HG03575 (cell line): ENCODE measurements around the gene EFHB.
A peak's percentile ranks its signal among the peaks of the same experiment; 100 is the strongest.
"Not testable (repeated sequence)": the region's sequence is repeated elsewhere in the genome, so short reads cannot be mapped to it uniquely, and the experiment has no call there.

Source experiments
- ATAC-seq: cut with Tn5 transposase; IDR thresholded peaks from one replicate; pipeline ENCODE4 v1.9.1; 2021; ENCODE audit not compliant: unreplicated experiment, insufficient number of reproducible peaks, low FRiP score; ENCODE audit errors: extremely low read depth

Gene EFHB

GRCh38 chr3:19937459-19938294, 3.7 kb upstream of the EFHB start:
- no peak for ATAC-seq

GRCh38 chr3:19932422-19932821, 1.6 kb downstream of the EFHB start:
- no peak for ATAC-seq

GRCh38 chr3:19931767-19932188, 2.2 kb downstream of the EFHB start:
- ATAC-seq = peak; percentile 33

GRCh38 chr3:19931180-19931692, 2.8 kb downstream of the EFHB start:
- ATAC-seq = peak; percentile 77

- ATAC-seq = no peak
Measured at GRCh38 chr3:19920401-19921080, 13.5 kb downstream of the EFHB start.

- no peak for ATAC-seq
Measured at GRCh38 chr3:19917167-19917566, 16.9 kb downstream of the EFHB start.

- ATAC-seq = no peak
Measured at GRCh38 chr3:19911452-19911851, 22.6 kb downstream of the EFHB start.

- no peak for ATAC-seq
Measured at GRCh38 chr3:19907523-19907922, 26.5 kb downstream of the EFHB start.

- no peak for ATAC-seq
Measured at GRCh38 chr3:19903649-19904048, 30.4 kb downstream of the EFHB start.

- no peak for ATAC-seq
Measured at GRCh38 chr3:19901918-19902317, 32.1 kb downstream of the EFHB start.

GRCh38 chr3:19901337-19901736, 32.7 kb downstream of the EFHB start:
- no peak for ATAC-seq

- ATAC-seq = not testable (repeated sequence)
Measured at GRCh38 chr3:19899833-19900232, 34.2 kb downstream of the EFHB start.

GRCh38 chr3:19899264-19899663, 34.8 kb downstream of the EFHB start:
- ATAC-seq = no peak

- ATAC-seq = no peak
Measured at GRCh38 chr3:19898721-19899120, 35.3 kb downstream of the EFHB start.

GRCh38 chr3:19891740-19892139, 42.3 kb downstream of the EFHB start:
- no peak for ATAC-seq

- no peak for ATAC-seq
Measured at GRCh38 chr3:19888428-19889152, 45.4 kb downstream of the EFHB start.

- not testable (repeated sequence) for ATAC-seq
Measured at GRCh38 chr3:19887122-19887521, 46.9 kb downstream of the EFHB start.

GRCh38 chr3:19886404-19886803, 47.6 kb downstream of the EFHB start:
- ATAC-seq = no peak

- no peak for ATAC-seq
Measured at GRCh38 chr3:19885468-19885867, 48.5 kb downstream of the EFHB start.

GRCh38 chr3:19881852-19882251, 52.2 kb downstream of the EFHB start:
- ATAC-seq = no peak
